T1000 (cell line): ENCODE measurements around the gene SORBS1.

ENCODE experiments used
- DNase-seq: peaks from one replicate; lab custom pipeline; 2025; ENCODE audit warnings: mixed read lengths; lab: John Stamatoyannopoulos, UW

Gene SORBS1

GRCh38 chr10:95315509-95315908 lies 245.7 kb downstream of the SORBS1 start:
- DNase-seq: no peak

DNA sequence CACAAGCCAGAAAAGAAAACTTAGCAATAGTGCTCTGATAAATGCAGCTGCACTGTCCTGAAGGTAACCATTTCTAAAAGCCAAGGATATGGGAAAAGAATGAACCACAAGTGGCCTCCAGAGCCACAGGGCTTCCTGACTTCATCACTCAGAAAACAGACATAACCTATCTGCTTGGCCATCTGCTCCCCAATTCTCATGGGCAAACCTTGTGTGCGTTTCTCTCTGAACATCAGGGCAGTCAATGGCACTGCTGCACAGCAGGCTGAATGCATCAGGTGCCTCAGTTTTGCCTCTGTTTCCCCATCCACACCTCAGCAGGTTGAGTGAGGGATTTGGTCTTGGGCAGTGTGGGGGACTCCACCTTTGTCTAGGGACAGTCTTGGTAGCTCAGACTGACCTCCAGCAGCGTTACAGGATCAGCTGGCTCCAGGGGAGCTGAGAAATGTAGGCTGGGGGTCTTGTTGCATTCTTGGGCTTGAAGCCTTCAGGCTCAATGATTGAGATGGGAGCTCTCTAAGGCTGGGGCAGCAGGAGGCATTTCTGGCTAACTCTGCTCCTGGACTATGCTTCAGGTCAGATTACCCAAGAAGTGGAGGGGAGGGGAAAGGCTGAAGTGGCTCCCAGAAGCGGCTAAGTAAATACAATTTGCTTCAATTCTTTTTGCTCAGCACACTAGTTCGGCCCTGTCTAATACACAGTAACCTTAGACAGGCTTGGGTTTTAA lies 246.8 kb downstream of the SORBS1 start:
- no peak for DNase-seq

- DNase-seq: no peak
These were observed 248.1 kb downstream of the SORBS1 start for GRCh38 chr10:95312986-95313495.

DNA sequence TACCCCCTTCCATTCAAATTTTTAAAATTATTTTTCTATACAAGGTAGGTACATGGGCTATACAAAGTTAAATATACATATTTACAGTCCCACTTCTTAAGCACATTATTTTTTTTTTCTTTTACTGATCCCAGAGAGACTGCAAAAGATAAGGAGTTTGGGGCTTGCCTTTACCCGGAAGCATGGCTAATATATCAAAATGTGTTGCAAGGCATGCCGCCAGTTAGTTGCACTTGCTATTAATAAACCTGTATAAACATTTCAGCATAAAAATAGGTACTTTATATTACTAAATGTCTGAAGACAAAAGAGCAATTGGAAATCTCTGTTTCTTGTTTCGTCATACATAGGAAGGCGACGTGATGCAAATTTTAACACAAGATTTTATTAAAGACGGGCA lies 248.9 kb downstream of the SORBS1 start:
- no peak for DNase-seq

- DNase-seq: no peak
These were observed 251.2 kb downstream of the SORBS1 start for GRCh38 chr10:95309958-95310357.

- peak; percentile 93 for DNase-seq
These were observed 252.5 kb downstream of the SORBS1 start for GRCh38 chr10:95308389-95309302.

DNA sequence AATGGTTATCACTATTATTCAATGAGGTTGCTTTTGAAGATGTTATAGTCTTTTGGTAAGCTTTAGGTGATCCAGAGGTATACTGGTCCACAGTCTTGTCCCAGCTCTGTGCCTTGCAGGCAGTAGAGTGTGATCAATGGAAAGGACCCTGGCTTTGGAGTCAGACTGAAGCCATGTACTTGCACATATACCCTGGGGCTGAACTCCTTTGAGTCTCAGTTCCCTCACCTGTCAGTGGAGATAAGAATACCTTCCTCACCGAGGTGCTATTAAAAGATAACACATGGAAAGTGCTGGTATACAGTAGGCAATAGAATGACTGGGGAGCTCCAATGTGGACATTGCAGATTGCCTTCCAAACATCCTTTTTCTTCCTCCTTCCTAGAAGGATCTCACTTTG lies 254.3 kb downstream of the SORBS1 start:
- DNase-seq: no peak

GRCh38 chr10:95306318-95306650 lies 254.9 kb downstream of the SORBS1 start:
- no peak for DNase-seq

- no peak for DNase-seq
These were observed 255.4 kb downstream of the SORBS1 start for GRCh38 chr10:95305606-95306317.

DNA sequence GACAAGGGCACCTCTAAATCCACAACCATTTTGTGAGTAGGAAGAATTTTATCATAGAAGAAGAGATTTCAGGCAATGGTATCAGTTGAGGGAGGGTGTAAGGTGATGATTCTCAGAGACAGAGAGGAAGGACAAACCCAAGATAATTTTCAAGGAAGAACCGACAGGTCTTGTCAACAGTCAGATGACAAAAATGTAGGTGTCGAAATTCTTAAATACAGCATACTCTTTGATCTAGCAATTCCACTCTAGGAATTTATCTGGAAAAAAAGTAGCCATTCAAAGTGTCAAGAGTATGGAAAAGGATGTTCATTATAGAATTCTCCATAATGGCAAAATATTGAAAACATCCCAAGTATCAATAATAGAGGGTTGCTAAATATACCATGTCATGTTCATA lies 256.2 kb downstream of the SORBS1 start:
- DNase-seq: no peak

DNA sequence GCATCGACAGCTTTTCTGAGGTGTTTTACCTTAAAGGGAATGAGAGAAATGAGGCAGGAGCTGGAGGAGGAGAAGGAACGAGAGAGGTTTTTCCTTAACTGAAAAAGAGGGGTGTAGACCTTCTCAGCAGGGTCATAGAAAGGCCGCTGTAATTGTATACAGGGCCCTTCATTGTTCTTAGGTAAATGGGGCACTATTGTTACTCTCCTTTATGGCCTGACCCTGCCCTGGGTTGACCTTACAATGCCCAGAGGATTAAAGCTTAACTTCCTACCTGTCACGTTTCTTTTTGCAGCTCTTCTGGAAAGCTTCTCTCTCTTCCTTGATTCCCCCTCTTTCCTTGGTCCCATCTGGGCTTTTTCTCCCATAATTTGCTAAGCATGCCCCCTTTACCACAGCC lies 256.7 kb downstream of the SORBS1 start:
- DNase-seq: no peak

DNA sequence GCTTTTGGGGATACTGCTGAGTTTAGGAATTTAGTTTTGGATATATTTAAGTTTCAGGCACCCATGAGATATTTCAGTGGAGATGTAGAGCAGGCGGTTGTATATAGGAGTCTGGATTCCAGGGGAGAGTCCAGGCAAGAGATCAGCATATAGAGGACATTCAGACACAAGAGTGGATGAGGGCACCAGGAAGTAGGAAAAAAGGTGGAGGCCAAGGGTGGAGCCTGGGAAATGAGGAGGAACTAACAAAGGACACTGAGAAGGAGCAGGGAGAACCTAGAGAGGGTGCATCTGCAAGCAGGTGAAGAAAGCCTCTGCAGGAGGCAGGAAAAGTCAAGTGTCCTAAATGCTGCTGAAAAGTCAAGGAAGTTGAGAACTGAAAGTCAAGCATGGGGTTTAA lies 257.2 kb downstream of the SORBS1 start:
- no peak for DNase-seq

DNA sequence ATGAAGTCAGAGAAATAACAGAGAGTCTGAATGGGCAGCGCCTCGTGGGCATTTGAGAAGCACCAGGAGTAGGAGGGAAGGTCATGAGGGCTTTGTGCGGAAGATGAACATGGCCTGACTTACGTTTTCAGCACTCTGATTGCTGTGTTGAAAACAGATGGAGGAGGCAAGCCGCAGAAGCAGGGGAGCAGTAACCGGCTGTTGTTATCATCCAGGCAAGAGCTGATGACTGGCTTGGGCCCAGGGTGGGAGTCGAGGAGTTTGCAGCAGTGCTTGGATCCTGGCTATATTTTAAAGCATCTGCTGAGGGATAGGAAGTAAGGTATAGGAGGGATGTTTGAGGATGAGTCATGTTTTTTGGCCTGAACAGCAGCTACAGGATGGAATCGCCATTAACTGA lies 257.6 kb downstream of the SORBS1 start:
- DNase-seq: no peak

GRCh38 chr10:95300022-95300539 lies 261.1 kb downstream of the SORBS1 start:
- DNase-seq: no peak

- no peak for DNase-seq
These were observed 263.8 kb downstream of the SORBS1 start for GRCh38 chr10:95297402-95297801.

DNA sequence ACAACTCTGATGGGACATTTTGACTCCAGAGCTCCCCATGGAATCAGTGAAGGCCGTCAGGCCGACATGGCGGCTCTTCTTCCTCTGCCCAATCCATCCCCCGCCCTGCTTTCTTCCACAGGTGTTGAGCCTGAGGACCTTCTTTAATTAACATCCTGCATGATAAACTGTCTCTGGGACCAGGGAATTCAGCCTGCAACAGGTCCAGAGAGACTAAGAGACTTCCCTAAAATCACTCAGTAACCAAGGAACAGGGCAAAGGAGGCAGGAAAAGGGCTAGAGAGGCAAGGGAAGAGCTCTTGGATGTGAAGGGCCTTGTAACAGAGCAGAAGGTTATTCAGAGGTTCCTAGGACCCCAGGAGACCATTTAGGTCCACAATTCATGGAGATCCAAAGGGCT lies 264.4 kb downstream of the SORBS1 start:
- no peak for DNase-seq

DNA sequence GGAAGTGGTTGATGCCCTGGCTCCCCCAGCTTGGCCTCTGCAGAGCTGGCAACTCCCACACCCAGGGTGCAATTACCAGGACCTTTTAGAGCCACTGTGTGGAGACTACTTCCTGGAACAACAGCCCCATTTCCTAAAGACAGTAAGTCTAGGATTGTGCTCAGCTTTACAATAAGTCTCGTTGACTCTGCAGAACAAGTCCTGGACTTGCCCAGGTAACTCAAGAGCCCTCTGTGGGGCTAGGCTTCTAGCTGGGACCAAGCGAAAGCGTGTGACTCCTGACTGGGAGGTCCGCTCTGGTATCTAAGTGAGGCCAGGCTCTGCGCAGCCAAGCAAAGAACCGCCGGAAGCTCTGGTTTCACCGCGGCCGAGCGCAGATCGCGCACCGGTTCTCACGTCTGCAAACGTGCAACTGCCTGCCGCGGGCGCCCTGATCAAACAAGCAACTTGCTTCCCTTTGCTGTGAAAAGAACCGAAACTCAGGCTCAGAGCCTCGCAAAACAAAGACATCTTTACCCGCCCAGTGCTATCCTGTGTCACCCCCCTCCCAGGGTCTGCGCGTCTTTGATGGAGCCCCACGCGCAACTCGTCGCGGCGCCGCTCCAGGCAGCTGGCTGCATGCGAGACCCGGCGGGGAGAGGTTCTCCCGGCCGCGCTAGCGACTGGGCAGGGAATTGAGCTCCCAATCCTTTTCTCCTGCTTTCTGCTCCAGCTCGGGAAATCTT lies 266.0 kb downstream of the SORBS1 start:
- DNase-seq: no peak

DNA sequence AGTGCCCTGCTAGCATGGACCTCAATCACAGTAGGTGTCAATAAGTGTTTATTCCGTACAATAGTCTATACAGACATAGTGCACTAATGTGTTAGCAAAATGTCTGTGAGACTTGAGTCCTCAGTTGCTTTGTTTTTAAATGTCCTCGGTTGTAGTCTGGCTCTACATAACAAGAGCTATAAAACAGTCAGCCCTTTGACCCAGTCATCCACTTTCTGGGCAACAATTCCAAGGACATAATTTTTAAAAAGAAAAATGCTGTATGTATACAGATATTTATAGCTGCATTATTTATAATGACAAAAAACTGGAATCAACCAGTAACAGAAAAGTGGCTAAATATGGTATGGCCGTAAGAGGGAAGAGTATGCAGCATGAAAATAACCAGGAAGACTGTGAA lies 267.5 kb downstream of the SORBS1 start:
- no peak for DNase-seq

DNA sequence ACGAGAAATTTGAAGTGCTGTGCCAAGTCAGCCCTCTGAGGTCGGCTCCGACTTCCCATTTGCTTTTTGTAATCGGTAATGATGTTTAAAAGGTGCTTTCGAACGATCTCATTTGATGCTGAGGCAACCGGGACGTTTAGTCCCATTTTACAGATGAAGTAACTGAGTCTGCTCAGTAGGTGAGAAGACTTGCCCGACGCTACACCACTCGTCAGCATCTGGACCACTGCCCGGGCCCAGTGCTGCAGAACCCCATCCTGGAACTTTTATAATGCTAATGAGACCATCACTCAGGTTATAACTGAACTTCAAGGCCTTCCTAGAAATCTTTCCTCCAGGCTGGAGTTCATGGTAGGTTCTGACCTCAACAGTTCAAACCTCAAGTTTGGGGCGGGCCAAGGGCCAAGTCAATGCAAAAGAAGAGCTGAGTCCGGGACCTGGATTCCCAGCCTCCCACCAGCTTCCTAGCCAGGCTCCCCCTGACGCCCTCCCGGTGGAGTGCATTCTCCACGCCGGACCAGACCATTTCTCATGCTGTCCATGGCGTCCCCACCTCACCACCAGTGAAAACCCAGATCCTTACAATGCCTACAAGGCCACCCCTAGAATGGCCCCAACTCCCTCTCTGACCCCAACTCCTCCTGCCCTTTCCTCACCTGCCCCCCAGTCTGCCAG lies 269.7 kb downstream of the SORBS1 start:
- no peak for DNase-seq

DNA sequence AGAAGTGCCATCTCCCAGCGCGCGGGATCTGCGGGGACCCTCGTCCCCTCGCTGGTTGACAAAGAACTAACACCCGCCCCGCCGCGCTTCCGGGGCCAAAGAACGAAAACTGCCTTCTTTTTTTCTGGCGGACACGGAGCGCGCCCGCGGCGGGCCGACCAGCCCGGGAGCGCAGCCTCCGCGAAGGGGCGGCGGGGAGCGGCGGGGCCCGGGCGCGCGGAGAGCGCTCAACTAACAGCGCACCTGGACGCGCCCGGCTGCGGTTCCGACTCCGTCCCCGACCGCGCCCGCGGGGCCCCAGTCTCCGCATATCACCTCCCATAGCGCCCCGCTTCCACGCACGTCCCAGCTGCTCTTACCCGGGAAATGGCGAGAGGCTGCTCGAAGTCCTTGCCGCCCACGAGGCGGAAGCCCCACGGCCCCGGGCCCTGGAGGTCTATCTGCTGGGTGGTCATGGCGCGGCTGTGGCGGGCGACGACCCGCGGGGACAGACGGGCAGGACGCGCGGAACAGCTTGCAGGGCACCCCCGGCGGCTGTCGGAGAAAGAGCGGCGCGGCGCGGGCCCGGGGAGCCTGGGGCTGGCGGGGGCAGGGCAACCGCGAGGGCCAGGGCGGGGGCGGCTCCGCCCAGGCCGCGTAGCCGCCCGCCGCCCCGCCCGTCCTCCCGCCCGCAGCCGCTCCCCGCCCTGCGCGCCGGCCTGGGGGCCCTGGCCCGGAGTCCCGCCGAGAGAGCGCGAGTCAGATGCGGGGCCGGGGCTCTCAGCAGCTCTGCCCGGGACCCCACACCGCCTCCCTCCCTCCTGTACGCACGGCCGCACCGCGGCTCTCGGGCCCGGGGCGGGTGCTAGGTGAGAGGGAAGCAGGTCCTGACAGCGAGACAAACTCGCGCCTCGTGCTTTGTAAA lies 270.5 kb downstream of the SORBS1 start, which contains the start of gene PDLIM1:
Gene PDLIM1 (minus strand): TSS at position 543 of the 904 bp plus-strand sequence. CDS start 88 bp downstream, at position 455.
- DNase-seq: peak; percentile 55
